Testis (tissue), 3 donors: ENCODE measurements around the gene SHISA2. TPM values are rescaled to one million over a fixed set of nuclear protein-coding genes. Genes with fewer than 3 reads are reported as not detected.
A peak's percentile ranks its signal among the peaks of the same experiment; 100 is the strongest.

ENCODE experiments used
- DNase-seq: peaks from one replicate; pipeline ENCODE4 v3.0.0-alpha.2; 2019
- H3K27ac ChIP-seq, 2 donors: fragments of 200-600 bp; sonication (generic); one replicate each; pipeline ENCODE4 v1.5.1; 2019
- H3K27me3 ChIP-seq: fragments of 200-600 bp; sonication (generic); one replicate; pipeline ENCODE4 v1.5.1; 2019
- H3K36me3 ChIP-seq: fragments of 200-600 bp; sonication (generic); one replicate; pipeline ENCODE4 v1.5.1; 2017; ENCODE audit warnings: low read depth; ENCODE audit errors: missing control alignments
- H3K4me1 ChIP-seq: fragments of 200-600 bp; sonication (generic); one replicate; pipeline ENCODE4 v1.5.1; 2019
- H3K4me3 ChIP-seq, 2 donors: fragments of 200-600 bp; sonication (generic); one replicate each; pipeline ENCODE4 v1.5.1; 2017 to 2019
- H3K9me3 ChIP-seq: fragments of 200-600 bp; sonication (generic); one replicate; pipeline ENCODE4 v1.5.1; 2017
- CTCF ChIP-seq, 3 experiments: fragments of 450-650 bp in 2 of 3; fragments of 200-600 bp in 1 of 3; sonication (generic) in 1 of 3; IDR thresholded peaks; one replicate each; pipeline ENCODE4 v1.5.1; 2016 to 2019; ENCODE audit warnings: antibody characterized with exemption in 3 of 3, mild to moderate bottlenecking in 2 of 3, moderate library complexity in 1 of 3
- POLR2A ChIP-seq: fragments of 450-650 bp; IDR thresholded peaks from one replicate; pipeline ENCODE4 v1.6.1; 2017; ENCODE audit warnings: antibody characterized with exemption, mild to moderate bottlenecking, moderate library complexity
- WGBS, 2 donors: methylation state at CpG; one replicate each; pipeline ENCODE4 v1.1.5; 2018; 5-methylcytosine and 5-hydroxymethylcytosine counted together
- intact Hi-C: fragments of 100-400 bp; cut with DNase I; formaldehyde crosslinking; loops from one replicate; pipeline ENCODE4 v1.15.1; 2023; ENCODE audit warnings: low total_unique reads
- polyA plus RNA-seq: library from polyadenylated mRNA; stranded (reverse); fragments of 350-450 nt; fragmentation: Illumina TruSeq; extraction: RNeasy Lipid Tissue Mini Kit (QIAGEN cat#74804); gene quantifications from one replicate; pipeline ENCODE4 v1.2.3, GENCODE V29; 2014; ENCODE audit warnings: low read depth, low replicate concordance; ENCODE audit not compliant: insufficient read depth
- total RNA-seq, 2 donors: library from RNA; depleted of rRNA; stranded (reverse); fragments of >200 nt; gene quantifications; one replicate each; pipeline ENCODE4 v1.2.3, GENCODE V29; 2016

The SHISA2 gene
- total and polyA plus RNA-seq, 3 donors from 2014 or later, result 2.7 to 20.6 (median 8.2) TPM

- Histone ChIP-seq H3K36me3 (no peaks in the 10 kb centered on the region), H3K27ac (peak overlapping the region in 1 of 2 donors; percentile 66), H3K4me1 (no peaks in the 10 kb centered on the region), H3K27me3 (no peaks in the 10 kb centered on the region), H3K4me3 (peak overlapping the region; percentile 52 to 64), H3K9me3 (no peaks in the 10 kb centered on the region)
- intact Hi-C loops, result loop anchor here (5.0 kb wide), 1 partner anchor 473 kb away; no protein-coding TSS in a partner anchor
- 1 to 5% methylated on average over 4 to 59 of the region's 82 CpGs for WGBS, 2 donors
- TF ChIP-seq POLR2A, result no peak
- DNase-seq, result peak; percentile 23
Observed at GRCh38 chr13:26050568-26051230, 1.1 kb downstream of the SHISA2 start.

GRCh38 chr13:26048741-26049140 is 3.1 kb downstream of the SHISA2 start:
- WGBS, 2 donors, result 29 to 49% methylated on average over 4 of the region's 4 CpGs
- H3K4me1 ChIP-seq, result no peaks in the 10 kb centered on the region
- no peaks in the 10 kb centered on the region for H3K27me3 ChIP-seq
- H3K9me3 ChIP-seq, result no peaks in the 10 kb centered on the region
- no peaks in the 10 kb centered on the region for H3K36me3 ChIP-seq
- no peak overlapping the region for H3K27ac ChIP-seq
- H3K4me3 ChIP-seq, result no peak overlapping the region
- no peak for DNase-seq
- intact Hi-C loops, result no loop called here
- no peak for TF ChIP-seq POLR2A
- TF ChIP-seq CTCF (IDR thresholded peaks at IDR 0.05), result no peak

- TF ChIP-seq POLR2A, result no peak
- no peak for TF ChIP-seq CTCF (IDR thresholded peaks at IDR 0.05)
- H3K4me1 ChIP-seq, result no peaks in the 10 kb centered on the region
- DNase-seq, result no peak
- H3K36me3 ChIP-seq, result no peaks in the 10 kb centered on the region
- intact Hi-C loops, result no loop called here
- H3K27ac ChIP-seq, result no peak overlapping the region
- no peaks in the 10 kb centered on the region for H3K9me3 ChIP-seq
- H3K27me3 ChIP-seq, result no peaks in the 10 kb centered on the region
- 91 to 96% methylated on average over 4 of the region's 4 CpGs for WGBS, 2 donors
- H3K4me3 ChIP-seq, result no peak overlapping the region
Observed at GRCh38 chr13:26047040-26047439, 4.8 kb downstream of the SHISA2 start.

GRCh38 chr13:26046639-26047038 is 5.2 kb downstream of the SHISA2 start:
- H3K27ac ChIP-seq, result no peak overlapping the region
- TF ChIP-seq POLR2A, result no peak
- TF ChIP-seq CTCF (IDR thresholded peaks at IDR 0.05), result no peak
- 92 to 95% methylated on average over 16 of the region's 16 CpGs for WGBS, 2 donors

GRCh38 chr13:26045142-26045541 is 6.7 kb downstream of the SHISA2 start:
- intact Hi-C loops, result no loop called here

More at GRCh38 chr13:26046639-26047038, 5.2 kb downstream of the SHISA2 start:
- no peaks in the 10 kb centered on the region for H3K9me3 ChIP-seq
- no peak overlapping the region for H3K4me3 ChIP-seq
- H3K27me3 ChIP-seq, result no peaks in the 10 kb centered on the region
- no peak for DNase-seq
- no peaks in the 10 kb centered on the region for H3K4me1 ChIP-seq
- intact Hi-C loops, result no loop called here
- H3K36me3 ChIP-seq, result no peaks in the 10 kb centered on the region

More at GRCh38 chr13:26045142-26045541, 6.7 kb downstream of the SHISA2 start:
- Histone ChIP-seq H3K27me3 (no peaks in the 10 kb centered on the region), H3K4me1 (no peaks in the 10 kb centered on the region), H3K36me3 (no peaks in the 10 kb centered on the region), H3K27ac (no peak overlapping the region), H3K9me3 (no peaks in the 10 kb centered on the region), H3K4me3 (no peak overlapping the region)
- WGBS, 2 donors, result 85 to 91% methylated on average over 2 of the region's 2 CpGs
- TF ChIP-seq POLR2A, result no peak
- TF ChIP-seq CTCF (IDR thresholded peaks at IDR 0.05), result no peak
- no peak for DNase-seq
